T-helper 1 cell treated with Interleukin-12 subunit alpha and Interleukin-12 subunit beta and Interleukin-4 antibody, amounts not matched to agents 30 μg/mL and 1 μg/mL, for 36 hours (primary cell): ENCODE results near the gene HOMER1.

Experiments
- H3K27ac Mint-ChIP-seq: one replicate; pipeline ENCODE4 v1.8.0; 2021; ENCODE audit warnings: mild to moderate bottlenecking, mixed read lengths
- H3K27me3 Mint-ChIP-seq: one replicate; pipeline ENCODE4 v1.8.0; 2021; ENCODE audit warnings: low read depth, mixed read lengths
- H3K36me3 Mint-ChIP-seq: one replicate; pipeline ENCODE4 v1.8.0; 2021; ENCODE audit warnings: low read depth, mixed read lengths
- H3K4me1 Mint-ChIP-seq: one replicate; pipeline ENCODE4 v1.8.0; 2021; ENCODE audit warnings: low read depth, mixed read lengths
- H3K4me3 Mint-ChIP-seq: one replicate; pipeline ENCODE4 v1.8.0; 2021; ENCODE audit warnings: mild to moderate bottlenecking, moderate library complexity, mixed read lengths
- H3K9me3 Mint-ChIP-seq: one replicate; pipeline ENCODE4 v1.8.0; 2021; ENCODE audit warnings: mixed read lengths

The HOMER1 gene

DNA sequence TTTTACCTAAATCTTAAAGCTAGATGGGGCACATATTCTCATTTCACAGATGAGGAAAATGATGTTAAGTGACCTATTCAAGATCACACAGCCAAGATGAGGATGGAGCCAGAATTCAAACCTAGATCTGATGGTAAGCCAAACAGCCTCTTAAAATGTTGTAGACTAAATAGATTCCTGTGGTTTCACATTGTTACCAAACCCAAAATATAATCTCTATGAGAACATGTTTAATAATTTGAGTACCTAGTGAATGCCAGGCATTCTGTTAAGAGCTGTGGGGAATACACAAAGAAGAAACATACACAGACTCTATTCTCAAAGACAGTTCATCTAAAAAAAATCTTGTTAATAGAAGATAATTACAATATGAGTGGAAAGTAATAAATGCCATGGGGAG is 25.2 kb downstream of the HOMER1 start:
- Mint-ChIP-seq H3K36me3 (no peaks in the 10 kb centered on the region), H3K4me1 (no peaks in the 10 kb centered on the region), H3K4me3 (no peak overlapping the region), H3K27ac (no peak overlapping the region), H3K9me3 (no peaks in the 10 kb centered on the region), H3K27me3 (no peaks in the 10 kb centered on the region)

DNA sequence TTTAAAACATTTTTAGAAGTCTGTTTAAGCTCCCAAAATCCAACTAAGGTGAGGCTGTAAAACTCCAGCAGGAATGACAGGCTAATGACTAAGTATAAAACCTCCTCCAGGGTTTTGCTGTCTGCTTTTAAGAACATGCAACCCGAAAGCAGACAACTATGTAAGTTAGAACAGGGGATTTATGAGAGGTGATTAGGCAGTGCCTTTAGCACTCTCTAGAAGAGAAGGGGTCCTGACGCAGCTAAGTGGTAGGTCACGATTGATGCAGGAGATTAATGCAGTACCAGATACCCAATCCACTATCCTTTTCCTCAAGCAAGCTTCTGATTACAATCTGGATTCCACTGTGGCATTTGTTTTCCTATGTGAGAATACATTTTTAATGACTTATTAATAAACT is 25.9 kb downstream of the HOMER1 start:
- H3K9me3 Mint-ChIP-seq, result no peaks in the 10 kb centered on the region
- H3K27ac Mint-ChIP-seq, result no peak overlapping the region

DNA sequence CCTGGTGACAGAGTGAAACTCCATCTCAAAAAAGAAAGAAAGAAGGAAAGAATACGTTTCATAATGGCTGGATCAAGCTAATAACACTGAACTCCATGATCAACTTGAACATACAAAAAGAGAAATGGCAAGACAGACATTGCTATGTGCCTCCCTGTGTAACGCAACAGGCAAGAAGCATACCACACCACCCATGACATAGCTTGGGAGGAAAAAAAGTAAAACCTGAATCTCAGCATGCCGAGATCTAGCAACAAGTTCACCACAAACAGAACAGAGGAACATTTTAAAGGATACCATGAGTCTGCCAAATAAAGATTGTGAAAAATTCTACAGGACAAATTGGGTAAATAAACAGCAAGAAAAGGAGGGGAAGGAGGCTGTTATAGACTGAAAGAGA is 26.7 kb downstream of the HOMER1 start:
- Mint-ChIP-seq H3K36me3 (no peaks in the 10 kb centered on the region), H3K4me1 (no peaks in the 10 kb centered on the region), H3K4me3 (no peak overlapping the region), H3K9me3 (no peaks in the 10 kb centered on the region), H3K27me3 (no peaks in the 10 kb centered on the region), H3K27ac (no peak overlapping the region)

More for the DNA sequence above, 25.9 kb downstream of the HOMER1 start:
- no peaks in the 10 kb centered on the region for H3K4me1 Mint-ChIP-seq
- no peak overlapping the region for H3K4me3 Mint-ChIP-seq
- no peaks in the 10 kb centered on the region for H3K27me3 Mint-ChIP-seq
- no peaks in the 10 kb centered on the region for H3K36me3 Mint-ChIP-seq

DNA sequence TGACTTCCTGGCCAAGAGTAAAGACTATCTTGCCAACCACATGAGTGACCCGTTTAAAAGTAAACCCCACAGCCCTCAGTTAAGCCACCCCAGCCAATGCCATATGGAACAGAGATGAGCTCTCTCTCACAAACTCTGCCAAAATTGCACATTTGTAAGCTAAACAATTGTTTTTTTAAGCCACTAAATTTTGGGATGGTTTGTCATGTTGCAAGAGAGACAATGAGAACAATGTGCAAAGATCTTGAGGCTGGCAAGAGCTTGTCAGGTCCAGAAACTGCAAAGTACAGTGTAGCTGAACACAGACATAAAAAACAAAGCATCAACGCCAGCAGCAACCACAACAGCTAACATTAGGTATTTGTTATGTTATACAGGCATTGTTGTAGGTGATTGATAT is 27.8 kb downstream of the HOMER1 start:
- no peak overlapping the region for H3K4me3 Mint-ChIP-seq
- no peaks in the 10 kb centered on the region for H3K36me3 Mint-ChIP-seq

DNA sequence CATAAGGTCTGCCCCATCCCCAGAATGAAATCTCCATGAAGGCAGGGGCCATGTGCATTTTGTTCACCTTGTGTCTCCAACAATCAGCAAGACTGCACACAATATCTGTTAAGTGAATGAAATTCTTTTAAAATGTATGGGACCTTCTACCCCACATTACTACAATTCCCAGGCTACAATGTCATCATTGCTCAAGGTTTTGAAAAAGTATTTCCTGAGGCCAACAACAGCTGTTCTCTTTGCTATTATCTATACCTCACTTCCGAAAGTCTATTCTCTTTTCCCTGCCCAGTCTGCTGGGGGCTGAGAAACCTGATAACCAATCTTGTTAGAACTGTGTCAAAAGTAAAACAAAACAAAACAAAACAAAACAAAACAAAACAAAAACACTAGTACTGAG is 29.2 kb downstream of the HOMER1 start:
- Mint-ChIP-seq H3K4me1 (no peaks in the 10 kb centered on the region), H3K27ac (no peak overlapping the region), H3K36me3 (no peaks in the 10 kb centered on the region), H3K9me3 (no peaks in the 10 kb centered on the region), H3K4me3 (no peak overlapping the region), H3K27me3 (no peaks in the 10 kb centered on the region)

More for the DNA sequence above, 27.8 kb downstream of the HOMER1 start:
- H3K4me1 Mint-ChIP-seq, result no peaks in the 10 kb centered on the region
- no peaks in the 10 kb centered on the region for H3K27me3 Mint-ChIP-seq
- H3K9me3 Mint-ChIP-seq, result no peaks in the 10 kb centered on the region
- H3K27ac Mint-ChIP-seq, result no peak overlapping the region

DNA sequence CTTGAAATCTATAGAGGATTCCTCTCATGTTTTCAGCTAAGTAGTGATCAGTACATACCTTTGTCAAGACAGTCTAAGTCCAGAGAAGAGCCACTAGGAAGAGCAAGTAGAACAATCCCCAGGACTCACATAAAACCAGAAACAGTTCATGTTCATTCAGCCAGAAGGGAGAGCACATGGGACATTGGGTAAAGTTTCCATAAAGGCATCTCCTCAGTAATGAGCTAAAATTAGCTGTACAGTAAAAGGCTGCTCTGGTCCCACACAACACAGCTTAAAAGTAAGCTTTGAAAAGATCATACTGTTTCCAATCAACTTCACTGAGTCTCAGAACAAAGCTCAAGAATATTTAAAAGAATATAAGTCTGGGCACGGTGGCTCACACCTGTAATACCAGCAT is 32.4 kb downstream of the HOMER1 start:
- Mint-ChIP-seq H3K4me1 (no peaks in the 10 kb centered on the region), H3K27ac (no peak overlapping the region), H3K4me3 (no peak overlapping the region), H3K27me3 (no peaks in the 10 kb centered on the region), H3K9me3 (no peaks in the 10 kb centered on the region), H3K36me3 (no peaks in the 10 kb centered on the region)

DNA sequence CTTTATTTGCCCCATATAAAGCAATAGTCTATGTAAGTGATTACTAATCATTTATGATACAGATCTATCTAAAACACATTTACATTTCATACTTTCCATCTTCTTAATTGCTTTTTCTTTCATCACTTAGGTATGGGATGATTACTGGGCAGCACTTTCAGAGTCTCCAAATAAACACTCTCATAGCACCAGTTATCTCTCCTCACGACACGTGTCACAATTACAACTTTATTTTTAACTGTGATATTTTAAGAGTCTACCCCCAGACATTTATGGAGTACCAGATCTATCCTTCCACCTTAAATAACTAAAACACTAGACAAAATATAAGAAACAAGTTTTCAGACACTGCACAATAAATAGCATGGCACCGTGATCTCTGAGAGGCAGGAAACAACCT is 32.9 kb downstream of the HOMER1 start:
- Mint-ChIP-seq H3K9me3 (no peaks in the 10 kb centered on the region), H3K4me1 (no peaks in the 10 kb centered on the region), H3K4me3 (no peak overlapping the region), H3K27ac (no peak overlapping the region), H3K27me3 (no peaks in the 10 kb centered on the region), H3K36me3 (no peaks in the 10 kb centered on the region)

DNA sequence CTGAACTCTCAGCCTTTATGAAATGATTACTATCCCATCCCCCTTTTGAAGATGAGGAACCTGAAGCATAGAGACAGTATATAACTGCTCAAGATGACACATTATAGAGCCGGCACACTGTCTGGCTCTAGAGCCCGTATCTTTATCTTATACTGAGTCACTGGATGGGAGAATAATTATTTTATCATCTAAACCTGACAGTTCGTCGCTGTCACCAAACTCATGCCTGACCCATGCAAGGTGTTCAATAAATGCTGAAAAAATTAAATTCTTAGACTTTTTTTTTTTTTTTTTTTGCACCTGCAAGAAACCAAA is 38.8 kb downstream of the HOMER1 start:
- no peaks in the 10 kb centered on the region for H3K27me3 Mint-ChIP-seq
- H3K4me3 Mint-ChIP-seq, result no peak overlapping the region
- no peaks in the 10 kb centered on the region for H3K9me3 Mint-ChIP-seq
- H3K27ac Mint-ChIP-seq, result no peak overlapping the region
- no peaks in the 10 kb centered on the region for H3K36me3 Mint-ChIP-seq
- no peaks in the 10 kb centered on the region for H3K4me1 Mint-ChIP-seq

DNA sequence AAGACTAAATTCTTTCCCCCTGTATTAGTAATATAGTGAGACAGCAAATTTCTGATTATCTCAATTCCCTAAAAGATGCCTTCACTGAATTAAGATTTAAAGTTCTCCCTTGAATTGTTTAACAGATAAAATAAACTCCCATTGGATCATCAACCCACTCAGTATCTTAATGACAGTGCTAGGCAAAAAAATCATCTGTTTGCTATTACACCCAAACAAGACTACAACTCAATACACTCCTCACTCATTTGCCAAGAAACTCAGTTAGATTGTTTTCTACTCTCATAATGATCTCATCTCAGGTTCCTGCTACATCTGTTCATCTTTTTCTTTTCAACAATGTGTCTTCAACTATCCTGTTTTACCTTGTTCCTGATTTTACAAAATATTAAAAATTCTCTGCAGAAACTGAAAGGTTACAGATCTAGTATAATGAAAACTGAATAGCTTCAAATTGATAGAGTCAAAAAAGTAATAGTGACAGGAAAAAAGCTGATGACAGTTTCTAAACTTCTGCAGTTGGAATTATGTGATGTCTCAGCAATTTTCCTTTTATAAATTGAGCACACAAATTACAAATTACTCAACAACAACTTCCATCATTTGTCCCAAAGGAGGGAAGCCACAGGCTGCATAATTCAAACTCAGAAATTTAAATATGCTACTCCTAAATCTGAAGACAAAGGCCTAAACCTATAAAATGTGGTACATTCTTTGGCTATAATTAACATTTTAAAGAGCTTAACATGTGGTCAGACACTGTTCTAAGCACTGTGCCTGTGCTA is 39.4 kb downstream of the HOMER1 start:
- H3K36me3 Mint-ChIP-seq, result no peaks in the 10 kb centered on the region
- H3K9me3 Mint-ChIP-seq, result no peaks in the 10 kb centered on the region
- no peak overlapping the region for H3K4me3 Mint-ChIP-seq
- H3K4me1 Mint-ChIP-seq, result no peaks in the 10 kb centered on the region
- no peak overlapping the region for H3K27ac Mint-ChIP-seq
- no peaks in the 10 kb centered on the region for H3K27me3 Mint-ChIP-seq

DNA sequence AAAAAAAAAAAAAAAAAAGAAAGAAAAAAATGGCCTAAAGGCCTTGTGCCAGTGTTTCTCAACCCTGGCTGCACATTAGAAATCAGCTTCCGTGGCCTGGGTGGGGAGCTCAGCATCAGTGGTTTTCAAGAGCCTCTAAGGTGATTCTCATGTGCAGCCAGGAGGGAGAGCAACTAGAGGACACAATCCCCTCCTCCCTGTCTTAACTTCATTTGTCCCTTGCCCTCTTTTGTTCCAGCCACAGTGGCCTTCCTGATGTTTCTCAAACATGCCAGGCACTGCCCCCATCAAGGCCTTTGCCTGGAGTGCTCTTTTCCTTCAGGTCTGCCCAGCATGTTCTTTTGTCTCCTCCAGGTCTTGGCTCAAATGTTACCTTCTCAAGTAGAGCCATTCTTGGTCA is 42.4 kb downstream of the HOMER1 start:
- Mint-ChIP-seq H3K36me3 (no peaks in the 10 kb centered on the region), H3K9me3 (no peaks in the 10 kb centered on the region), H3K4me1 (no peaks in the 10 kb centered on the region), H3K27me3 (no peaks in the 10 kb centered on the region), H3K27ac (no peak overlapping the region), H3K4me3 (no peak overlapping the region)

DNA sequence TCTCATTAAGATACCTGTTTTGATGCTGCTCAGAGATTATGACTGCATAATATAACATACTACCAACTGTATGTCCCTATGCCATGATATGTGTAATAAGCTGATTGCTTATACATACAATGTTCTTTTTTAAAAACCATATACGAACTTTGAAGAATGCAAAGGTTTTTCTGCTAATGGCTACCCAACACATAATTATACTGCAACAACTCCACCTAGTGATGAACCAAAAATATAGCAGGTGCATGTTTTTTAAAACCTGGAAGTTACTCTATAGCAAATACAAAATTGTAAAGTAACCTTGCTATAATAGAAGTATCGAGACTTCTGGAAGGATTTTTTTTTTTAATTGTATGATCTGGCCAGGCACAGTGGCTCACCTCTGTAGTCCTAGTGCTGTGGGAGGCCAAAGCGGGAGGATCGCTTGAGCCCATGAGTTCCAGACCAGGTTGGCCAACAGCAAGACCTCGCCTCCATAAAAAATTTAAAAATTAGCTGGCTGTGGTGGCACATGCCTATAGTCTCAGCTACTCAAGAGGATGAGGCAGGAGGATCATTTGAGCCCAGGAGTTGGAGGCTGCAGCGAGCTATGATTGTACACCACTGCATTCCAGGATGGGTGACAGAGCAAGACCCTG is 49.1 kb downstream of the HOMER1 start:
- H3K36me3 Mint-ChIP-seq, result no peaks in the 10 kb centered on the region
- H3K27ac Mint-ChIP-seq, result no peak overlapping the region
- peaks cover 6% of the 10 kb centered on the region for H3K27me3 Mint-ChIP-seq
- no peak overlapping the region for H3K4me3 Mint-ChIP-seq
- H3K4me1 Mint-ChIP-seq, result peaks cover 2% of the 10 kb centered on the region
- H3K9me3 Mint-ChIP-seq, result no peaks in the 10 kb centered on the region

DNA sequence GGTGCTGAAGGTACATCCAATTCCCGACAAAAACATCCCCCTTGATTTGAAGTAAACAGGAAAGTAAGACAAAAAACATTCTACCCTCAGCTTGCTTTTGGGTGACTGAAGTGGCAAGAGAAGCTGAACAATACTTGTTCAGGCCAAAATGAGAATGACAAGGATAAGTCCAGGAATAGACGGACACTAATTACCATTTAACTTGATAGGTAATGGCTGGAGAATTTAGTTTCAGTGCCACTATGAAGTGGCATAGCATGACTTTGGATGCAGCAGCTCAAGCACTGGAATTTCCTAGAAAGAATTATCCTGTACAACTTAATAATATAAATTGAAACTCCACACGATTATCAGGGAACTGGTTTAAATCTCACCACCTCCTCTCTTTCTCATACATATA is 49.7 kb downstream of the HOMER1 start:
- Mint-ChIP-seq H3K9me3 (no peaks in the 10 kb centered on the region), H3K4me3 (no peak overlapping the region), H3K27me3 (peaks cover 6% of the 10 kb centered on the region), H3K4me1 (peaks cover 2% of the 10 kb centered on the region), H3K27ac (no peak overlapping the region), H3K36me3 (no peaks in the 10 kb centered on the region)

DNA sequence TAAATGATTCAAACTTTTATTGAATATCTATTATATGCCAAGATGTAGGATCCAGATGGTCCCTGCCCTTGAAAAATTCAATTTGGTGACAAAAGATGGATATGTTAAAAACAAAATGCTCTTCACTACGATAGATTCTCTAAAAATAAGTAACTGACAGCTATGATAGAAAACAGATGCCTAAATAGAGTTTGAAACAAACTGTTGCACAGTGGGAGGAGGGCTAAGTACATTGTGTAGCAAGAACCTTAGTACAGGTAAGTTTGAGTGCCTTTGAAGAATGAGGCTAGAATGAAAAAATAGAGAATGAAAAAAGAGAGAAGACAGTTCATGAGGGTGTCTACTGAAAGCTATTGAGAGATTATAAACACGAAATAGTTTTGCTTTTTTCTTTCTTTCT is 54.3 kb downstream of the HOMER1 start:
- H3K27ac Mint-ChIP-seq, result no peak overlapping the region
- H3K36me3 Mint-ChIP-seq, result peaks cover 2% of the 10 kb centered on the region
- H3K4me3 Mint-ChIP-seq, result no peak overlapping the region
- H3K27me3 Mint-ChIP-seq, result peaks cover 5% of the 10 kb centered on the region
- peaks cover 1% of the 10 kb centered on the region for H3K4me1 Mint-ChIP-seq
- no peaks in the 10 kb centered on the region for H3K9me3 Mint-ChIP-seq

DNA sequence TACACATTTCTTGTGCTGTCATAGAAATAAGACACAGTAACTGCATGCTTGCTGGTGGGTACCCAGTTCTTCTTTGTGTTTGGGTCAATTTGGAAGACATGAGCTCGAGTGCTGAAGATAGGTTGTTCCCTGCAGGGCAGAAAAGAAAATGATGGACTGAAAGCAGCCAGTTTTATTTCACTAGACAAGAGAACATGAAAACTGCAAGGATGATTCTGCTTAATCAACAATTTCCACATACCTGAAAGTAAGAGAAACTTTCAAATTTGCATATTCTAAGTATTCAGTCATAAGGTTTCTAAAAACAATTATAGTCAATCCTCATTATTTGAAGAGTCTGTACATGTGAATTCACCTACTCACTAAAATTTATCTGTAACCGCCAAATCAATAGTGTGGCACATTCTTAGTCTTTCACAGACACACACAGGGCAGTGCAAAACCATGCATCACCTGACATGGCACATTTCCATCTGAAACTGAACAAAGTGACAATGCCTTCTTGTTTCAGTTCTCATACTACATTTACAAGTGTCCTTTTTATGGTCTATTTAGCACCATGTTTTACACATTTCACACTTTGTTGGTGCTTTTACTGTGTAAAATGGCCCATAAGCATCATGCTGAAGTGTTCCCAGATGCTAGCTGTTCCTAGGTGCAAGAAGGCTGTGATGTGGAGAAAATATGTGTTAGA is 56.9 kb downstream of the HOMER1 start:
- Mint-ChIP-seq H3K4me3 (no peak overlapping the region), H3K27ac (no peak overlapping the region), H3K36me3 (peaks cover 2% of the 10 kb centered on the region), H3K4me1 (no peaks in the 10 kb centered on the region), H3K9me3 (no peaks in the 10 kb centered on the region), H3K27me3 (no peaks in the 10 kb centered on the region)

DNA sequence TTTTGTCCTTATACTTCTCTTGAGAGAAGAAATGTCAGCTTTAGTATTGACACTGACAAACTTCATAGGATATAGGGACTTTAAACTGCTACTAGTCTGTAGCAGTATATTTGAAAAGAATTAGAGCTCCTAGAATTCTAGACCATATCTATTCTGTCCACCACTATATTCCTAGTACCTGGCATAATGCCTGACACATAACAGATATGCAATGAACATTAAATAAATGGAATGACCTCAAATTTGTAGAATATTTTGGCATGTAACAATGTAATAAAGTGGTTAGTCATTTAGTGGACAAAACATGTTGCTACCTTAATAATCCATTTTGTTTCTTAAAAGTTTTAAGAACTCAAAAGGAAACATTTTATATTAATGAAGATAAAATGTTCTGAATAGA is 57.5 kb downstream of the HOMER1 start:
- Mint-ChIP-seq H3K27ac (no peak overlapping the region), H3K27me3 (no peaks in the 10 kb centered on the region), H3K36me3 (peaks cover 2% of the 10 kb centered on the region), H3K4me3 (no peak overlapping the region), H3K4me1 (no peaks in the 10 kb centered on the region), H3K9me3 (no peaks in the 10 kb centered on the region)
